Keratinocyte (primary cell): ENCODE results near the gene PRSS23. TPM values are rescaled to one million over a fixed set of nuclear protein-coding genes. Genes with fewer than 3 reads are reported as not detected.

Experiments
- DNase-seq: peaks from one replicate; pipeline ENCODE4 v3.0.0-alpha.2; 2011; ENCODE audit warnings: low read depth, missing footprints, low spot score
- FAIRE-seq: peaks from 2 replicates; lab custom pipeline; 2011; peaks lifted over from hg19 to GRCh38; lab: Jason Lieb, UNC
- H2AFZ ChIP-seq: 2 replicates; pipeline ENCODE4 v1.6.0; 2012; ENCODE audit warnings: low read length, control low read depth, inconsistent platforms; ENCODE audit not compliant: control insufficient read depth
- H3K27ac ChIP-seq: 2 replicates; pipeline ENCODE4 v1.5.1; 2011; ENCODE audit warnings: low read length; ENCODE audit not compliant: control insufficient read depth, insufficient read depth
- H3K27me3 ChIP-seq: 3 replicates; pipeline ENCODE4 v1.6.0; 2011; ENCODE audit warnings: low read length; ENCODE audit not compliant: control insufficient read depth, insufficient read depth; ENCODE audit errors: extremely low read depth
- H3K36me3 ChIP-seq, 2 experiments: 2 replicates in 1 of 2; 3 replicates in 1 of 2; pipeline ENCODE4 v1.5.1; 2011; ENCODE audit warnings: low read length in 2 of 2, mild to moderate bottlenecking in 1 of 2; ENCODE audit not compliant: control insufficient read depth in 2 of 2, insufficient read depth in 2 of 2; ENCODE audit errors: extremely low read depth in 1 of 2
- H3K4me1 ChIP-seq: 3 replicates; pipeline ENCODE4 v1.5.1; 2011; ENCODE audit warnings: low read length; ENCODE audit not compliant: control insufficient read depth, insufficient read depth; ENCODE audit errors: extremely low read depth
- H3K4me2 ChIP-seq: 3 replicates; pipeline ENCODE4 v1.6.0; 2011; ENCODE audit warnings: low read depth, low read length; ENCODE audit not compliant: control insufficient read depth, insufficient read depth; ENCODE audit errors: extremely low read depth
- H3K4me3 ChIP-seq, 3 experiments: fragments of 200-600 bp in 1 of 3; sonication (generic) in 1 of 3; 2 replicates in 2 of 3; 3 replicates in 1 of 3; pipeline ENCODE4 v1.5.1; 2011 to 2016; ENCODE audit warnings: low read length in 3 of 3, mild to moderate bottlenecking in 3 of 3, control low read depth in 2 of 3, inconsistent platforms in 1 of 3, low read depth in 1 of 3, mixed read lengths in 1 of 3, mixed run types in 1 of 3, moderate library complexity in 1 of 3; ENCODE audit not compliant: control insufficient read depth in 2 of 3, insufficient read depth in 2 of 3; ENCODE audit errors: extremely low read depth in 1 of 3
- H3K79me2 ChIP-seq: 2 replicates; pipeline ENCODE4 v1.6.0; 2012; ENCODE audit warnings: low read length; ENCODE audit not compliant: control insufficient read depth, insufficient read depth
- H3K9ac ChIP-seq: 3 replicates; pipeline ENCODE4 v1.6.0; 2011; ENCODE audit warnings: low read length; ENCODE audit not compliant: control insufficient read depth, insufficient read depth; ENCODE audit errors: extremely low read depth
- H3K9me1 ChIP-seq: 3 replicates; pipeline ENCODE4 v1.6.0; 2011; ENCODE audit warnings: low read length; ENCODE audit not compliant: control insufficient read depth, insufficient read depth; ENCODE audit errors: extremely low read depth
- H3K9me3 ChIP-seq: 2 replicates; pipeline ENCODE4 v1.5.1; 2012; ENCODE audit warnings: low read depth, low read length; ENCODE audit not compliant: control insufficient read depth
- H4K20me1 ChIP-seq: 3 replicates; pipeline ENCODE4 v1.6.0; 2011; ENCODE audit warnings: low read length; ENCODE audit not compliant: control insufficient read depth, insufficient read depth; ENCODE audit errors: extremely low read depth
- CTCF ChIP-seq, 3 experiments: IDR thresholded peaks in 1 of 3; conservative IDR thresholded peaks in 1 of 3; optimal IDR thresholded peaks in 1 of 3; 2 replicates in 2 of 3; 3 replicates in 1 of 3; pipeline versions ENCODE3 to v1.5.1; 2011; ENCODE audit warnings: low read length in 3 of 3, mild to moderate bottlenecking in 3 of 3, moderate library complexity in 2 of 3, control low read depth in 1 of 3, inconsistent platforms in 1 of 3; ENCODE audit not compliant: insufficient read depth in 2 of 3; ENCODE audit errors: extremely low read depth in 1 of 3
- EZH2 ChIP-seq: IDR thresholded peaks from one replicate; pipeline ENCODE4 v1.6.1; 2012; ENCODE audit warnings: inconsistent platforms, mild to moderate bottlenecking, low read length, moderate library complexity
- dilution Hi-C: fragments of 300-500 bp; cut with MboI; formaldehyde crosslinking; loops from one replicate; pipeline ENCODE4 v1.7.0; 2020; ENCODE audit warnings: low sequenced_read_pairs; ENCODE audit not compliant: extremely low pct_ligation_motif_present
- polyA plus RNA-seq, 5 experiments: library from polyadenylated mRNA; depleted of rRNA in 3 of 5; stranded (reverse) in 3 of 5; stranded (forward) in 1 of 5; unstranded in 1 of 5; fragments of >200 nt; gene quantifications; 1 replicate in 1 of 5; 2 replicates in 3 of 5; 3 replicates in 1 of 5; pipeline versions ENCODE4 v1.2.1 to v1.2.3, GENCODE V29; 2011 to 2012; ENCODE audit warnings: missing spikeins in 2 of 5, low read depth in 1 of 5, low replicate concordance in 1 of 5

Gene PRSS23
- polyA plus RNA-seq, 1 donor (not counting 4 experiments of a cell fraction or from before 2014, with no cell fraction given): 143 TPM

DNA sequence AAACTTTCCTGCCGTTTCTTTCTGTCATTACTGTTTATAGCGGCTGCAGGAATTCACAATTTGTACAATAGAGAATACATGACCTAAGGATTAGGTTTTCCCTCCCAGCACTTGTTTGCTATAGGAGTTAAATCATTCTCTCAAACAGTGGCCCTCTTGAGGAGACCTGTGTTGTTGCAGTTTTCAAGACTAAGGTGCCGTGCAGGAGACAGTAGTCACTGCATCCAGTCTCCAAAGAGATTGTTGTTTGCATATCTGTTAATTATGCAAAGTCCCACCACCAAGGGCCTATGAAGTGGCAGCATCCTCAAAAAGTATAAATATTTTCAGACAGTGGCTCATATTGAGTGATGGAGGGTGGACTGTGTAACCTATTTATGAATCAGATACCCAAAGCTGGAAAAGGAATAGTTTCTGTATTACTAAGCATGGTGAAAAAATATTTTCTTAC, 2.3 kb downstream of the PRSS23 start:
- H3K4me2 ChIP-seq: peak overlapping the region; percentile 79
- peak overlapping the region; percentile 75 for H3K27ac ChIP-seq
- no peak overlapping the region for H2AFZ ChIP-seq
- peak overlapping the region; percentile 84 for H3K9ac ChIP-seq
- peak overlapping the region; percentile 77 to 82 (median 78) for H3K4me3 ChIP-seq
- no peaks in the 10 kb centered on the region for H4K20me1 ChIP-seq
- TF ChIP-seq CTCF (optimal IDR thresholded peaks at IDR 0.05 in 1 of 3, IDR thresholded peaks at IDR 0.05 in 1 of 3, conservative IDR thresholded peaks at IDR 0.05 in 1 of 3; ENCODE audit: extremely low read depth in 1 of 3, insufficient read depth in 2 of 3, low read length in 3 of 3) (peak; percentile 37 to 56 (median 43)), EZH2 (no peak)
- dilution Hi-C loops: no loop called here
- no peaks in the 10 kb centered on the region for H3K27me3 ChIP-seq
- peaks cover 47% of the 10 kb centered on the region for H3K4me1 ChIP-seq
- peaks cover 63% of the 10 kb centered on the region for H3K79me2 ChIP-seq
- no peaks in the 10 kb centered on the region for H3K9me3 ChIP-seq
- peaks cover 5 to 20% of the 10 kb centered on the region in 2 experiments for H3K36me3 ChIP-seq
- no peaks in the 10 kb centered on the region for H3K9me1 ChIP-seq
- FAIRE-seq: no peak
- DNase-seq: peak; percentile 62

GRCh38 chr11:86803136-86804045, 3.0 kb downstream of the PRSS23 start:
- Histone ChIP-seq H3K4me1 (peaks cover 47% of the 10 kb centered on the region), H2AFZ (no peak overlapping the region), H4K20me1 (no peaks in the 10 kb centered on the region), H3K79me2 (peaks cover 71% of the 10 kb centered on the region), H3K4me3 (peak overlapping the region in 2 of 3 experiments; percentile 77 to 82), H3K4me2 (peak overlapping the region; percentile 79), H3K27me3 (no peaks in the 10 kb centered on the region), H3K9ac (peak overlapping the region; percentile 48), H3K9me3 (no peaks in the 10 kb centered on the region), H3K9me1 (no peaks in the 10 kb centered on the region), H3K36me3 (peaks cover 9 to 27% of the 10 kb centered on the region in 2 experiments), H3K27ac (peak overlapping the region; percentile 75)
- dilution Hi-C loops: no loop called here
- FAIRE-seq (peak; percentile 77), DNase-seq (no peak)
- TF ChIP-seq CTCF (optimal IDR thresholded peaks at IDR 0.05 in 1 of 3, IDR thresholded peaks at IDR 0.05 in 1 of 3, conservative IDR thresholded peaks at IDR 0.05 in 1 of 3; ENCODE audit: extremely low read depth in 1 of 3, insufficient read depth in 2 of 3, low read length in 3 of 3) (no peak), EZH2 (no peak)
